Vagina (tissue), 2 donors: ENCODE results near the gene TTC23. TPM values are rescaled to one million over a fixed set of nuclear protein-coding genes. Genes with fewer than 3 reads are reported as not detected.

ENCODE experiments used
- DNase-seq, 2 donors: peaks; one replicate each; pipeline ENCODE4 v3.0.0-alpha.2; 2017; ENCODE audit errors: extremely low spot score in 2 of 2
- H3K27ac ChIP-seq: fragments of 200-600 bp; sonication (generic); one replicate; pipeline ENCODE4 v1.5.1; 2019
- H3K27me3 ChIP-seq: fragments of 200-600 bp; sonication (generic); one replicate; pipeline ENCODE4 v1.5.1; 2019
- H3K36me3 ChIP-seq, 2 donors: fragments of 200-600 bp; sonication (generic); one replicate each; pipeline ENCODE4 v1.5.1; 2017 to 2019
- H3K4me1 ChIP-seq: fragments of 200-600 bp; sonication (generic); one replicate; pipeline ENCODE4 v1.5.1; 2019
- H3K4me3 ChIP-seq, 2 donors: fragments of 200-600 bp; sonication (generic); 1 replicate in 1 of 2; 2 replicates in 1 of 2; pipeline ENCODE4 v1.5.1; 2016 to 2019
- H3K9me3 ChIP-seq: fragments of 200-600 bp; sonication (generic); one replicate; pipeline ENCODE4 v1.5.1; 2019
- CTCF ChIP-seq, 3 experiments: fragments of 450-650 bp in 2 of 3; fragments of 200-600 bp in 1 of 3; sonication (generic) in 1 of 3; IDR thresholded peaks; one replicate each; pipeline ENCODE4 v1.5.1; 2017 to 2019; ENCODE audit warnings: antibody characterized with exemption in 3 of 3, mild to moderate bottlenecking in 2 of 3, moderate library complexity in 2 of 3
- POLR2A ChIP-seq, 2 donors: fragments of 450-650 bp; IDR thresholded peaks; one replicate each; pipeline ENCODE4 v1.6.1; 2017; ENCODE audit warnings: antibody characterized with exemption in 2 of 2, mild to moderate bottlenecking in 2 of 2, moderate library complexity in 2 of 2
- POLR2AphosphoS5 ChIP-seq, 2 donors: sonication (generic); formaldehyde crosslinking; IDR thresholded peaks; one replicate each; pipeline ENCODE4 v1.9.0; 2017; ENCODE audit warnings: antibody characterized with exemption in 2 of 2, mild to moderate bottlenecking in 2 of 2, low read depth in 1 of 2; ENCODE audit not compliant: insufficient read depth in 1 of 2
- intact Hi-C: fragments of 100-400 bp; cut with DNase I; formaldehyde crosslinking; loops from one replicate; pipeline ENCODE4 v1.15.1; 2023
- total RNA-seq: library from RNA; depleted of rRNA; stranded (reverse); fragments of >200 nt; gene quantifications from one replicate; pipeline ENCODE4 v1.2.3, GENCODE V29; 2016

The TTC23 gene
- total RNA-seq, 1 donor from 2014 or later, result 64.1 TPM

- TF ChIP-seq POLR2A (IDR thresholded peaks at IDR 0.05) (no peak), POLR2AphosphoS5 (IDR thresholded peaks at IDR 0.05; ENCODE audit: insufficient read depth in 1 of 2, low read depth in 1 of 2) (no peak), CTCF (IDR thresholded peaks at IDR 0.05) (no peak)
- H3K4me3 ChIP-seq, result no peak overlapping the region
- intact Hi-C loops, result loop anchor here (10.0 kb wide), 1 partner anchor 292 kb away; no protein-coding TSS in a partner anchor
These were observed 33.2 kb upstream of the TTC23 start for GRCh38 chr15:99282586-99282985.

GRCh38 chr15:99282121-99282520, 32.7 kb upstream of the TTC23 start:
- H3K4me1 ChIP-seq, result no peaks in the 10 kb centered on the region
- no peak for DNase-seq
- TF ChIP-seq CTCF (IDR thresholded peaks at IDR 0.05) (no peak), POLR2A (IDR thresholded peaks at IDR 0.05) (no peak), POLR2AphosphoS5 (IDR thresholded peaks at IDR 0.05; ENCODE audit: insufficient read depth in 1 of 2, low read depth in 1 of 2) (no peak)
- intact Hi-C loops, result loop anchor here (10.0 kb wide), 1 partner anchor 293 kb away; no protein-coding TSS in a partner anchor
- H3K36me3 ChIP-seq, result no peaks in the 10 kb centered on the region
- no peak overlapping the region for H3K27ac ChIP-seq
- H3K9me3 ChIP-seq, result no peaks in the 10 kb centered on the region
- H3K4me3 ChIP-seq, result no peak overlapping the region
- H3K27me3 ChIP-seq, result no peaks in the 10 kb centered on the region

More at GRCh38 chr15:99282586-99282985, 33.2 kb upstream of the TTC23 start:
- DNase-seq, result no peak
- Histone ChIP-seq H3K36me3 (no peaks in the 10 kb centered on the region), H3K27me3 (no peaks in the 10 kb centered on the region), H3K9me3 (no peaks in the 10 kb centered on the region), H3K27ac (no peak overlapping the region), H3K4me1 (no peaks in the 10 kb centered on the region)

- no peak for DNase-seq
- H3K4me3 ChIP-seq, result no peak overlapping the region
- H3K27me3 ChIP-seq, result no peaks in the 10 kb centered on the region
- no peaks in the 10 kb centered on the region for H3K36me3 ChIP-seq
- no peak for TF ChIP-seq POLR2AphosphoS5 (IDR thresholded peaks at IDR 0.05; ENCODE audit: insufficient read depth in 1 of 2, low read depth in 1 of 2)
- TF ChIP-seq CTCF (IDR thresholded peaks at IDR 0.05), result no peak
- no peak for TF ChIP-seq POLR2A (IDR thresholded peaks at IDR 0.05)
- intact Hi-C loops, result loop anchor here (10.0 kb wide), 2 partner anchors 295 to 475 kb away; no protein-coding TSS in a partner anchor
- H3K9me3 ChIP-seq, result no peaks in the 10 kb centered on the region
- no peaks in the 10 kb centered on the region for H3K4me1 ChIP-seq
- no peak overlapping the region for H3K27ac ChIP-seq
These were observed 30.4 kb upstream of the TTC23 start for GRCh38 chr15:99279827-99280226.

GRCh38 chr15:99279290-99279689, 29.9 kb upstream of the TTC23 start:
- no peak for DNase-seq
- H3K27me3 ChIP-seq, result no peaks in the 10 kb centered on the region
- no peaks in the 10 kb centered on the region for H3K4me1 ChIP-seq
- H3K9me3 ChIP-seq, result no peaks in the 10 kb centered on the region
- no peak overlapping the region for H3K4me3 ChIP-seq
- no peak overlapping the region for H3K27ac ChIP-seq
- H3K36me3 ChIP-seq, result no peaks in the 10 kb centered on the region
- TF ChIP-seq CTCF (IDR thresholded peaks at IDR 0.05) (no peak), POLR2AphosphoS5 (IDR thresholded peaks at IDR 0.05; ENCODE audit: insufficient read depth in 1 of 2, low read depth in 1 of 2) (no peak), POLR2A (IDR thresholded peaks at IDR 0.05) (no peak)
- intact Hi-C loops, result loop anchor here (10.0 kb wide), 1 partner anchor 476 kb away; no protein-coding TSS in a partner anchor

GRCh38 chr15:99275525-99276128, 26.2 kb upstream of the TTC23 start:
- Histone ChIP-seq H3K9me3 (no peaks in the 10 kb centered on the region), H3K27ac (no peak overlapping the region), H3K27me3 (no peaks in the 10 kb centered on the region), H3K36me3 (no peaks in the 10 kb centered on the region), H3K4me1 (no peaks in the 10 kb centered on the region), H3K4me3 (no peak overlapping the region)
- no peak for TF ChIP-seq POLR2A (IDR thresholded peaks at IDR 0.05)
- TF ChIP-seq POLR2AphosphoS5 (IDR thresholded peaks at IDR 0.05; ENCODE audit: insufficient read depth in 1 of 2, low read depth in 1 of 2), result no peak
- TF ChIP-seq CTCF (IDR thresholded peaks at IDR 0.05), result no peak
- no peak for DNase-seq
- intact Hi-C loops, result loop anchor here (10.0 kb wide), 1 partner anchor 479 kb away; no protein-coding TSS in a partner anchor
